ENCODE results near the gene IP6K1. TPM values are rescaled to one million over a fixed set of nuclear protein-coding genes. Genes with fewer than 3 reads are reported as not detected.

IP6K1 gene
- total RNA-seq, 2 experiments from 2014 or later, result 35.2 to 40.2 TPM

GRCh38 chr3:49722896-49723295 lies 63.4 kb downstream of the IP6K1 start:
- Mint-ChIP-seq H3K4me3 (peak overlapping the region; percentile 97), H3K27me3 (no peaks in the 10 kb centered on the region), H3K27ac (peak overlapping the region; percentile 96), H3K36me3 (peaks cover 6% of the 10 kb centered on the region), H3K4me1 (peaks cover 23% of the 10 kb centered on the region), H3K9me3 (no peaks in the 10 kb centered on the region)
- ATAC-seq (ENCODE audit: low read depth) (no peak), DNase-seq (no peak)
- POLR2A ChIA-PET, result interaction anchor here (0.6 to 2.2 kb wide), 11 partner anchors 8 to 207 kb away, joined by 3 to 8 read pairs (median 3); partner anchors contain the start of genes INKA1, MON1A and UBA7

- H3K4me1 Mint-ChIP-seq, result peaks cover 23% of the 10 kb centered on the region
- DNase-seq, result no peak
- H3K4me3 Mint-ChIP-seq, result peak overlapping the region; percentile 97
- ATAC-seq (ENCODE audit: low read depth), result no peak
- H3K9me3 Mint-ChIP-seq, result no peaks in the 10 kb centered on the region
- peak overlapping the region; percentile 82 for H3K27ac Mint-ChIP-seq
- POLR2A ChIA-PET, result interaction anchor here (1.1 to 2.1 kb wide), 4 partner anchors 11 to 81 kb away, joined by 3 to 7 read pairs (median 3); partner anchors contain the start of gene INKA1
- H3K36me3 Mint-ChIP-seq, result peaks cover 6% of the 10 kb centered on the region
- H3K27me3 Mint-ChIP-seq, result no peaks in the 10 kb centered on the region
Measured at GRCh38 chr3:49721896-49722781, 64.2 kb downstream of the IP6K1 start.

DNA sequence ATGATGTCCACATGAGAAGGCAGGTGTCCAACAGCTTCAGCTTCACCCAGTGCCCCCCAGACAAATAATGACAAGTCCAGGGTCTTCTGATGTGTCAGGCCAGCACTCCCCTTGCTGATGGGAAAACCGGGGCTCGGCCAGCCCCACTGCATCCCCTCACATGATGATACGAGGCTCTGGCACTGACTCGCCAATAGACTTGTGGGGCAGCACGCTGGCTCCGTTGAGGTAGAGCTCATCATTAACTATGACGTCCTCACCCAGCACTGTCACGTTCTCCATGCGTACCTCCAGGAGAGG lies 64.8 kb downstream of the IP6K1 start:
- Mint-ChIP-seq H3K9me3 (no peaks in the 10 kb centered on the region), H3K4me3 (no peak overlapping the region), H3K36me3 (peaks cover 6% of the 10 kb centered on the region), H3K27me3 (no peaks in the 10 kb centered on the region), H3K27ac (peak overlapping the region; percentile 2), H3K4me1 (peaks cover 23% of the 10 kb centered on the region)
- POLR2A ChIA-PET, result no interaction called here
- DNase-seq (no peak), ATAC-seq (ENCODE audit: low read depth) (no peak)

DNA sequence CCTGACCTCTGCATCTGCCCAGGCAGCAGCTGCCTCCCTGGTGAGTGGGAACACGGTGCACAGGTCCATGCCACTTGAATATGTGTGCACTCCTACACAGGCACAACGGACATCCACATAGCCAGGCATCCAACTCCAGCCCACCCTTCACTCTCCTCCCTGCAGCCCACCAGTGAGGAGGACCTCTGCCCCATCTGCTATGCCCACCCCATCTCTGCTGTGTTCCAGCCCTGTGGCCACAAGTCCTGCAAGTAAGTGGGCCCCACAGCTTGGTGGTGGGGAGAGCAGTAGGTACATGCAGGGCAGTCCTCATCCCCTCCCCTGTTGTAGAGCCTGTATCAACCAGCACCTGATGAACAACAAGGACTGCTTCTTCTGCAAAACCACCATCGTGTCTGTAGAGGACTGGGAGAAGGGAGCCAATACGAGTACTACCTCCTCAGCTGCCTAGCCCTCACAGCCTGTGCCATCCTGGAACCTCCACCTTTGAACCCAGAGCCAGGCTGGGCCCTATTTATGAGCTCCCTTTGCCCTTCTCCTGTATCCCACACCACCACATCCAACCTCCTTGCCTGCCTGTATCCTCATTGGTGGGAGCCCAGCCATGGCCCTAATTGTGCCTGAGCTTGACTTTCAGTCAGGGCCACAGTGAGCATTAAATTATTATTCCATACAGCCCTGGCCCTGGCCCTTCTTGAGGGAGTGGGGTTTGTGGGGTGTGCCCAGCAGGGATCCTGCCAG lies 65.3 kb downstream of the IP6K1 start:
- Mint-ChIP-seq H3K4me3 (no peak overlapping the region), H3K27ac (peak overlapping the region; percentile 2)
- ATAC-seq (ENCODE audit: low read depth), result no peak

DNA sequence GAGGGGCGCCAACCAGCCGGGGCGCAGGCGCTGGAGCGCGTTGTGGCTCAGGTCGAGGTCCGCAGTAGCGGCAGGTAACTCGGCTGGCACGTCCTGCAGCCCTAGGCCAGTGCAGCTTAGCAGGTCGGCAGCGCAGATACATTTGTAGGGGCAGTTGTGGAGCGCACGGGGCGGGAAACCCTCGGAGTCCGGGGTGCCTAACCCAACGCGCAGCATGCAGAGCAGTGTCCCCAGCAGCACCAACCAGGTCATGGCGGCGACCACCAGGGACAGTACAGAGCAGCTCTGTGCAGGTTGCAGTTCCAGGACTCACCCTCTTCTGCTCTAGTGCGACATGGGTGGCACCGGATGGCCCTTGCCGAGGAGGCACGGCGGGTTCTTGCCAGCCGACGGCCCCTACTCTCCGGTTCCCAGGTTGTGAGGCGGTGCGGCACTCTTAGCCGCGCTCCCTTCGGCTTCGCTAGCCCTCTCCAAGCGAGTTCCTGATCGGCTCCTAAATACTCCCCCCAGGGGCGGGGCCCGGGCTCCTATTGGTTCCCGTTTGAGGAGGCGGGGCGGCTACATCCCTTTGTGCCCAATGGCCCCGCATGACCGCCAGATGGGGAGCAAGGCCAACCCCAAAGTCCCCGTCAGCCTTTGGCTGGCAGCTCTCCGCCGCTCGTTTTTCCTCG lies 67.0 kb downstream of the IP6K1 start, which contains the start of gene AMIGO3:
Gene AMIGO3 (minus strand): TSS at position 471 of the 671 bp plus-strand sequence. CDS start 219 bp downstream, at position 252.
- POLR2A ChIA-PET, result interaction anchor here (0.6 to 1.6 kb wide), 10 partner anchors 8 to 1003 kb away, joined by 3 to 5 read pairs (median 4); partner anchors contain the start of genes INKA1 and UBA7
- Mint-ChIP-seq H3K27me3 (no peaks in the 10 kb centered on the region), H3K36me3 (peaks cover 5% of the 10 kb centered on the region), H3K4me1 (peaks cover 18% of the 10 kb centered on the region), H3K4me3 (peak within 1 kb of the TSS; percentile 89), H3K27ac (peak within 1 kb of the TSS; percentile 68), H3K9me3 (no peaks in the 10 kb centered on the region)
- peak; percentile 92 for DNase-seq
- peak; percentile 77 for ATAC-seq (ENCODE audit: low read depth)

More for the DNA sequence above, 65.3 kb downstream of the IP6K1 start:
- Mint-ChIP-seq H3K36me3 (peaks cover 6% of the 10 kb centered on the region), H3K27me3 (no peaks in the 10 kb centered on the region), H3K4me1 (peaks cover 23% of the 10 kb centered on the region), H3K9me3 (no peaks in the 10 kb centered on the region)
- POLR2A ChIA-PET, result no interaction called here
- DNase-seq, result no peak

DNA sequence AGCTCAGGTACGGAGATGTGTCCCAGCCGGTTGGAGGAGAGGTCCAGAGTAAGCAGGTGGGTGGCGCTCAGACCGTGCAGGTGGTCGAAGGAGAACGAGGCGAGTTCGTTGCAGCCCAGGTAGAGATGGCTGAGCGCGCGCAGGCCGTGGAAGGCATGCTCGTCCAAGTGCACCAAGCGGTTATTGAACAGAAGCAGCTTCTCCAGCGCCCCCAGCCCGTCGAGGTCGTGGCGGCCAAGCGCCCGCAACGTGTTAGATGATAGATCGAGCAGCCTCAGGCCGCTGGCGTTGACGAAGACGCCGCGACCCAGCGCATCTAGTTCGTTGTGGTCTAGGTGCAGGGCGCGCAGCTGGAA lies 67.5 kb downstream of the IP6K1 start:
- POLR2A ChIA-PET, result interaction anchor here (0.6 to 1.6 kb wide), 10 partner anchors 8 to 1003 kb away, joined by 3 to 5 read pairs (median 4); partner anchors contain the start of genes INKA1 and UBA7
- H3K27ac Mint-ChIP-seq, result peak overlapping the region; percentile 68
- peak overlapping the region; percentile 89 for H3K4me3 Mint-ChIP-seq
- H3K27me3 Mint-ChIP-seq, result no peaks in the 10 kb centered on the region
- peaks cover 5% of the 10 kb centered on the region for H3K36me3 Mint-ChIP-seq
- peaks cover 20% of the 10 kb centered on the region for H3K4me1 Mint-ChIP-seq
- no peak for DNase-seq
- no peaks in the 10 kb centered on the region for H3K9me3 Mint-ChIP-seq
- no peak for ATAC-seq (ENCODE audit: low read depth)

GRCh38 chr3:49717959-49718857 lies 68.1 kb downstream of the IP6K1 start:
- H3K27ac Mint-ChIP-seq, result peak overlapping the region; percentile 68

DNA sequence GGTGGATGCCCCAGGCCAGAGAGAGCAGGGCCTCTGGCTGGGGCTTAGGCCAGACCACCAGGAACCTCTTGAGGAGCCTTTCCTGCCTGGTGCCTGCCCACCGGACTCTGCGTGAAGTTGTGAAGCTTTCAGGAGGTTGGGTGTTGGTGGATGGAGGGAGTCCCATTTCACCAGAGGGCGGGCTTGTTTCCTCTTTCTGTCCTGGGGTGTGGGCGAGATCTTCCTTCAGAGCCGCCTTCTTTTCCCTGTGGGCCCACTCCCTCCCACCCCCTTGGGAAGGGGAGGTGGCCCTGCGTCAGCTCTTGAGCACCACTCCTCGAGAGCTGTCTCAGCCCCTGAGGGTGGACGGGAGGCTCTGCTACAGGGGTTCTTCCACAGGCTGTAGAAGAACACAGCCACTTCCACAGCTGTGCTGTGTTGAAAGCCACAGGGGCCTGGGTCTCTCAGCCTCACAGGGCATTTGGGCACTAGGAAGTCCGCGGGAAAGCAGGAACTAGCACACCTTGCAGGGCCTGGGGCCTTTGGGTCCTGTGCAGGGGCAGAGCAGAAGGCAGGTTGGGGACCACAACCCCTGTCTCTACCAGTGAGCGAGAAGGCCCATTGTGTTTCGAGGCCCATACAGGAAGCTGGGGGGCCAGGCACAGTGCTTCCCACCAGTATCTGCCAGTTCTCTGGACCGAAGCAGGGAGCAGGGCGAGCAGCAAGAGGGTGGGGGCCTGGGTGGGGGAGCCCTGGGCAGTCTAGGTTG lies 69.0 kb downstream of the IP6K1 start:
- Mint-ChIP-seq H3K9me3 (no peaks in the 10 kb centered on the region), H3K27me3 (no peaks in the 10 kb centered on the region), H3K27ac (no peak overlapping the region), H3K36me3 (peaks cover 5% of the 10 kb centered on the region), H3K4me3 (no peak overlapping the region), H3K4me1 (peaks cover 24% of the 10 kb centered on the region)
- DNase-seq (no peak), ATAC-seq (ENCODE audit: low read depth) (no peak)
- POLR2A ChIA-PET, result interaction anchor here (0.6 kb wide), 1 partner anchor 362 kb away, joined by 4 read pairs; no protein-coding TSS in a partner anchor

More at GRCh38 chr3:49717959-49718857, 68.1 kb downstream of the IP6K1 start:
- no peaks in the 10 kb centered on the region for H3K9me3 Mint-ChIP-seq
- DNase-seq (no peak), ATAC-seq (ENCODE audit: low read depth) (no peak)
- H3K4me1 Mint-ChIP-seq, result peaks cover 20% of the 10 kb centered on the region
- peak overlapping the region; percentile 89 for H3K4me3 Mint-ChIP-seq
- POLR2A ChIA-PET, result interaction anchor here (0.6 to 1.6 kb wide), 5 partner anchors 7 to 186 kb away, joined by 3 to 5 read pairs (median 4); partner anchors contain the start of gene UBA7
- H3K36me3 Mint-ChIP-seq, result peaks cover 5% of the 10 kb centered on the region
- H3K27me3 Mint-ChIP-seq, result no peaks in the 10 kb centered on the region

GRCh38 chr3:49716691-49717210 lies 69.6 kb downstream of the IP6K1 start:
- no peaks in the 10 kb centered on the region for H3K9me3 Mint-ChIP-seq
- H3K36me3 Mint-ChIP-seq, result peaks cover 5% of the 10 kb centered on the region
- POLR2A ChIA-PET, result interaction anchor here (0.6 kb wide), 1 partner anchor 361 kb away, joined by 4 read pairs; no protein-coding TSS in a partner anchor
- DNase-seq, result no peak
- H3K4me3 Mint-ChIP-seq, result no peak overlapping the region
- no peaks in the 10 kb centered on the region for H3K27me3 Mint-ChIP-seq
- no peak for ATAC-seq (ENCODE audit: low read depth)
- H3K4me1 Mint-ChIP-seq, result peaks cover 28% of the 10 kb centered on the region
- no peak overlapping the region for H3K27ac Mint-ChIP-seq

GRCh38 chr3:49716169-49716568 lies 70.2 kb downstream of the IP6K1 start:
- H3K4me1 Mint-ChIP-seq, result peaks cover 33% of the 10 kb centered on the region
- no peak for ATAC-seq (ENCODE audit: low read depth)
- H3K4me3 Mint-ChIP-seq, result no peak overlapping the region
- no peak for DNase-seq
- H3K27ac Mint-ChIP-seq, result no peak overlapping the region
- no peaks in the 10 kb centered on the region for H3K9me3 Mint-ChIP-seq
- peaks cover 5% of the 10 kb centered on the region for H3K36me3 Mint-ChIP-seq
- H3K27me3 Mint-ChIP-seq, result no peaks in the 10 kb centered on the region
- POLR2A ChIA-PET, result no interaction called here

DNA sequence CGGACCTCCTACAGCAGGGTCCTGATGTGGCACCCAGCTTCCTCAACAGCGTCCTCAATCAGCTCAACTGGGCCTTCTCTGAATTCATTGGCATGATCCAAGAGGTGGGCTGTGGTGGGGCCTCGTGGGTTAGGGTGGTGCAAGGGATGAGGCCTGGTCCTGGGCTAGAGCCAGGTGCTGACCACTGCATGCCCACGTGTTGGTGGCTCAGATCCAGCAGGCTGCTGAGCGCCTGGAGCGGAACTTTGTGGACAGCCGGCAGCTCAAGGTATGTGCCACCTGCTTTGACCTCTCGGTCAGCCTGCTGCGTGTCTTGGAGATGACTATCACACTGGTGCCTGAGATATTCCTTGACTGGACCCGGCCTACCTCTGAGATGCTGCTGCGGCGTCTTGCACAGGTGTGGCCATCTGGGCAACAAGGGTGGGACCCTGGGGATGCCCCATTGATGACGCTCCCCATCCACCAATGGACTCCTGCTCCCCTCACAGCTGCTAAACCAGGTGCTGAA lies 70.7 kb downstream of the IP6K1 start:
- Mint-ChIP-seq H3K4me1 (peaks cover 35% of the 10 kb centered on the region), H3K9me3 (no peaks in the 10 kb centered on the region), H3K27ac (no peak overlapping the region), H3K27me3 (no peaks in the 10 kb centered on the region), H3K36me3 (peaks cover 5% of the 10 kb centered on the region), H3K4me3 (no peak overlapping the region)
- POLR2A ChIA-PET, result interaction anchor here (1.0 kb wide), 1 partner anchor 8 kb away, joined by 6 read pairs; the partner anchor contains the start of gene GMPPB
- DNase-seq, result no peak
- no peak for ATAC-seq (ENCODE audit: low read depth)
